RWPE1 (cell line): ENCODE measurements around the gene PDK2.
A peak's percentile ranks its signal among the peaks of the same experiment; 100 is the strongest.

Experiments
- CTCF ChIA-PET: fragments of 350-600 bp; sonication (Branson Sonifier 250); formaldehyde crosslinking; extraction: SDS; loops from one replicate; lab custom pipeline; 2021; lab: Yijun Ruan, JAX
- POLR2A ChIA-PET: fragments of 400-600 bp; formaldehyde crosslinking; extraction: SDS; loops from one replicate; lab custom pipeline; 2020; ENCODE audit warnings: antibody characterized with exemption; ENCODE audit not compliant: low non-redundant PET; lab: Yijun Ruan, JAX
- DNase-seq: peaks from one replicate; pipeline ENCODE4 v3.0.0; 2012; ENCODE audit warnings: low spot score
- H3K27ac ChIP-seq: fragments of 450-650 bp; 2 replicates; pipeline ENCODE4 v1.5.1; 2017
- CTCF ChIP-seq: fragments of 450-650 bp; conservative IDR thresholded peaks from 2 replicates; pipeline ENCODE4 v1.5.1; 2017; ENCODE audit warnings: low read depth, mild to moderate bottlenecking

Gene PDK2

GRCh38 chr17:50093807-50094206, 1.3 kb upstream of the PDK2 start:
- ChIA-PET POLR2A (interaction anchor here (1.0 kb wide), 1 partner anchor 32 kb away, joined by 3 read pairs; no protein-coding TSS in a partner anchor), CTCF (interaction anchor here (0.6 to 3.2 kb wide), 26 partner anchors 8 to 749 kb away, joined by 3 to 20 read pairs (median 4); partner anchors contain the start of gene SAMD14)
- no peak for DNase-seq
- H3K27ac ChIP-seq = peak overlapping the region; percentile 85
- TF ChIP-seq CTCF = no peak

GRCh38 chr17:50094243-50094752, 853 bp upstream of the PDK2 start:
- peak overlapping the region; percentile 85 for H3K27ac ChIP-seq
- peak; percentile 82 for DNase-seq
- ChIA-PET POLR2A (interaction anchor here (1.0 kb wide), 1 partner anchor 32 kb away, joined by 3 read pairs; no protein-coding TSS in a partner anchor), CTCF (interaction anchor here (0.5 to 3.2 kb wide), 34 partner anchors 8 to 750 kb away, joined by 3 to 20 read pairs (median 4); partner anchors contain the start of gene SAMD14)
- peak; percentile 95 for TF ChIP-seq CTCF

GRCh38 chr17:50095626-50096037, 481 bp downstream of the PDK2 start:
- ChIA-PET POLR2A (no interaction called here), CTCF (interaction anchor here (0.9 to 1.1 kb wide), 2 partner anchors 9 to 18 kb away, joined by 3 to 4 read pairs; no protein-coding TSS in a partner anchor)
- peak; percentile 34 for DNase-seq
- H3K27ac ChIP-seq = peak overlapping the region; percentile 85
- TF ChIP-seq CTCF = no peak

GRCh38 chr17:50096092-50096491, 941 bp downstream of the PDK2 start:
- POLR2A ChIA-PET = no interaction called here

GRCh38 chr17:50096758-50097157, 1.6 kb downstream of the PDK2 start:
- peak overlapping the region; percentile 85 for H3K27ac ChIP-seq
- no peak for DNase-seq
- TF ChIP-seq CTCF = no peak
- POLR2A ChIA-PET = no interaction called here
- CTCF ChIA-PET = interaction anchor here (0.9 kb wide), 1 partner anchor 10 kb away, joined by 3 read pairs; no protein-coding TSS in a partner anchor

More at GRCh38 chr17:50096092-50096491, 941 bp downstream of the PDK2 start:
- DNase-seq = no peak
- peak overlapping the region; percentile 85 for H3K27ac ChIP-seq
- TF ChIP-seq CTCF = no peak
- CTCF ChIA-PET = interaction anchor here (0.9 to 1.1 kb wide), 2 partner anchors 9 to 18 kb away, joined by 3 to 4 read pairs; no protein-coding TSS in a partner anchor

- H3K27ac ChIP-seq = peak overlapping the region; percentile 85
- TF ChIP-seq CTCF = no peak
- DNase-seq = no peak
- ChIA-PET POLR2A (no interaction called here), CTCF (no interaction called here)
These were observed 2.3 kb downstream of the PDK2 start for GRCh38 chr17:50097455-50097854.
